Activated CD8-positive, alpha-beta T cell treated with anti-CD3 and anti-CD28 coated beads, Interleukin-2, amount 10 ng/mL, durations not matched to agents 7 days and 5 days (primary cell): ENCODE measurements around the gene RLN3. TPM values are rescaled to one million over a fixed set of nuclear protein-coding genes. Genes with fewer than 3 reads are reported as not detected.
A peak's percentile ranks its signal among the peaks of the same experiment; 100 is the strongest.

Experiments used
- ATAC-seq: fragments of 150-1000 bp; cut with Tn5 transposase; one replicate; pipeline ENCODE4 v1.10.0; 2021; ENCODE audit warnings: moderate library complexity
- CTCF ChIA-PET: fragments of 350-600 bp; sonication (Branson Sonifier 250); formaldehyde crosslinking; loops from one replicate; lab custom pipeline; 2021; ENCODE audit warnings: antibody characterized with exemption; lab: Charles Lee
- POLR2A ChIA-PET: fragments of 350-600 bp; sonication (Branson Sonifier 250); formaldehyde crosslinking; loops from one replicate; lab custom pipeline; 2021; ENCODE audit warnings: antibody characterized with exemption; lab: Charles Lee
- DNase-seq: peaks from one replicate; pipeline ENCODE4 v3.0.0-alpha.2; 2020
- H3K27ac Mint-ChIP-seq: one replicate; pipeline ENCODE4 v1.8.0; 2021; ENCODE audit warnings: mild to moderate bottlenecking, mixed read lengths
- H3K27me3 Mint-ChIP-seq: one replicate; pipeline ENCODE4 v1.8.0; 2021; ENCODE audit warnings: low read depth, mixed read lengths
- H3K36me3 Mint-ChIP-seq: one replicate; pipeline ENCODE4 v1.8.0; 2021; ENCODE audit warnings: low read depth, mixed read lengths
- H3K4me1 Mint-ChIP-seq: one replicate; pipeline ENCODE4 v1.8.0; 2021; ENCODE audit warnings: low read depth, mixed read lengths
- H3K4me3 Mint-ChIP-seq: one replicate; pipeline ENCODE4 v1.8.0; 2021; ENCODE audit warnings: mild to moderate bottlenecking, mixed read lengths
- H3K9me3 Mint-ChIP-seq: one replicate; pipeline ENCODE4 v1.8.0; 2022; ENCODE audit warnings: mixed read lengths; ENCODE audit not compliant: insufficient read depth
- total RNA-seq, 2 experiments: library from RNA; stranded (reverse); gene quantifications; one replicate each; pipeline ENCODE4 v1.2.3, GENCODE V29; 2021

Gene RLN3
- total RNA-seq, 2 experiments from 2014 or later: not detected

GRCh38 chr19:13995017-13995728 is 32.8 kb upstream of the RLN3 start:
- no peak for DNase-seq
- H3K36me3 Mint-ChIP-seq: peaks cover 45% of the 10 kb centered on the region
- ChIA-PET CTCF (no interaction called here), POLR2A (interaction anchor here (0.7 to 1.4 kb wide), 2 partner anchors 9 to 41 kb away, joined by 4 read pairs; no protein-coding TSS in a partner anchor)
- ATAC-seq: no peak
- no peak overlapping the region for H3K4me3 Mint-ChIP-seq
- no peak overlapping the region for H3K27ac Mint-ChIP-seq
- H3K27me3 Mint-ChIP-seq: no peaks in the 10 kb centered on the region
- H3K4me1 Mint-ChIP-seq: peaks cover 9% of the 10 kb centered on the region
- peaks cover 7% of the 10 kb centered on the region for H3K9me3 Mint-ChIP-seq

GRCh38 chr19:13995878-13996765 is 31.8 kb upstream of the RLN3 start:
- H3K27me3 Mint-ChIP-seq: no peaks in the 10 kb centered on the region
- no peak for ATAC-seq
- H3K4me3 Mint-ChIP-seq: no peak overlapping the region
- no peak for DNase-seq
- CTCF ChIA-PET: no interaction called here
- peaks cover 46% of the 10 kb centered on the region for H3K36me3 Mint-ChIP-seq
- no peak overlapping the region for H3K27ac Mint-ChIP-seq
- POLR2A ChIA-PET: interaction anchor here (1.4 to 1.7 kb wide), 2 partner anchors 8 to 10 kb away, joined by 4 read pairs; no protein-coding TSS in a partner anchor
- peaks cover 16% of the 10 kb centered on the region for H3K4me1 Mint-ChIP-seq
- H3K9me3 Mint-ChIP-seq: peaks cover 7% of the 10 kb centered on the region

- H3K4me1 Mint-ChIP-seq: peaks cover 25% of the 10 kb centered on the region
- DNase-seq (no peak), ATAC-seq (no peak)
- H3K36me3 Mint-ChIP-seq: peaks cover 39% of the 10 kb centered on the region
- H3K9me3 Mint-ChIP-seq: peaks cover 7% of the 10 kb centered on the region
- no peak overlapping the region for H3K27ac Mint-ChIP-seq
- ChIA-PET CTCF (no interaction called here), POLR2A (interaction anchor here (1.0 to 1.7 kb wide), 2 partner anchors 9 to 11 kb away, joined by 3 to 4 read pairs; no protein-coding TSS in a partner anchor)
- H3K4me3 Mint-ChIP-seq: no peak overlapping the region
- no peaks in the 10 kb centered on the region for H3K27me3 Mint-ChIP-seq
Observed at GRCh38 chr19:13996928-13997630, 30.9 kb upstream of the RLN3 start.

GRCh38 chr19:13997631-13997962 is 30.4 kb upstream of the RLN3 start:
- Mint-ChIP-seq H3K27me3 (no peaks in the 10 kb centered on the region), H3K4me1 (peaks cover 30% of the 10 kb centered on the region), H3K9me3 (peaks cover 7% of the 10 kb centered on the region), H3K4me3 (no peak overlapping the region), H3K36me3 (peaks cover 37% of the 10 kb centered on the region), H3K27ac (no peak overlapping the region)
- DNase-seq (no peak), ATAC-seq (no peak)
- ChIA-PET POLR2A (interaction anchor here (1.0 to 1.7 kb wide), 2 partner anchors 10 to 11 kb away, joined by 3 to 4 read pairs; no protein-coding TSS in a partner anchor), CTCF (no interaction called here)

- ChIA-PET POLR2A (interaction anchor here (0.7 to 0.8 kb wide), 2 partner anchors 34 to 77 kb away, joined by 3 to 4 read pairs; partner anchors contain the start of gene IL27RA), CTCF (interaction anchor here (1.1 kb wide), 1 partner anchor 33 kb away, joined by 3 read pairs; the partner anchor contains the start of gene IL27RA)
- Mint-ChIP-seq H3K4me3 (no peak overlapping the region), H3K27me3 (no peaks in the 10 kb centered on the region), H3K9me3 (peaks cover 7% of the 10 kb centered on the region), H3K36me3 (peaks cover 36% of the 10 kb centered on the region), H3K4me1 (peaks cover 38% of the 10 kb centered on the region), H3K27ac (no peak overlapping the region)
- ATAC-seq: no peak
- no peak for DNase-seq
Observed at GRCh38 chr19:13998426-13998825, 29.5 kb upstream of the RLN3 start.

GRCh38 chr19:13999085-13999484 is 28.9 kb upstream of the RLN3 start:
- Mint-ChIP-seq H3K36me3 (peaks cover 36% of the 10 kb centered on the region), H3K4me3 (no peak overlapping the region), H3K27ac (no peak overlapping the region), H3K27me3 (no peaks in the 10 kb centered on the region), H3K4me1 (peaks cover 42% of the 10 kb centered on the region), H3K9me3 (peaks cover 7% of the 10 kb centered on the region)
- DNase-seq (no peak), ATAC-seq (no peak)
- CTCF ChIA-PET: interaction anchor here (0.7 to 1.4 kb wide), 2 partner anchors 10 to 60 kb away, joined by 4 read pairs; no protein-coding TSS in a partner anchor
- POLR2A ChIA-PET: interaction anchor here (0.7 to 0.8 kb wide), 2 partner anchors 33 to 78 kb away, joined by 3 to 4 read pairs; partner anchors contain the start of gene IL27RA

GRCh38 chr19:14000691-14001375 is 27.1 kb upstream of the RLN3 start:
- ATAC-seq (no peak), DNase-seq (no peak)
- peaks cover 34% of the 10 kb centered on the region for H3K36me3 Mint-ChIP-seq
- H3K9me3 Mint-ChIP-seq: peaks cover 7% of the 10 kb centered on the region
- H3K4me1 Mint-ChIP-seq: peaks cover 52% of the 10 kb centered on the region
- H3K27ac Mint-ChIP-seq: peak overlapping the region; percentile 97
- ChIA-PET CTCF (interaction anchor here (1.0 to 1.6 kb wide), 3 partner anchors 11 to 58 kb away, joined by 4 to 9 read pairs (median 4); no protein-coding TSS in a partner anchor), POLR2A (interaction anchor here (0.7 to 1.0 kb wide), 3 partner anchors 14 to 572 kb away, joined by 3 read pairs; no protein-coding TSS in a partner anchor)
- no peak overlapping the region for H3K4me3 Mint-ChIP-seq
- H3K27me3 Mint-ChIP-seq: no peaks in the 10 kb centered on the region

- no peak for ATAC-seq
Observed at GRCh38 chr19:14002571-14003250, 25.2 kb upstream of the RLN3 start.

GRCh38 chr19:14003251-14004055 is 24.5 kb upstream of the RLN3 start:
- ChIA-PET CTCF (interaction anchor here (0.7 to 2.2 kb wide), 8 partner anchors 10 to 367 kb away, joined by 3 to 6 read pairs (median 4); partner anchors contain the start of gene IL27RA), POLR2A (interaction anchor here (1.2 to 5.9 kb wide), 7 partner anchors 8 to 50 kb away, joined by 4 to 56 read pairs (median 21); partner anchors contain the start of genes DCAF15 and IL27RA)
- ATAC-seq: no peak
- peak overlapping the region; percentile 63 for H3K4me3 Mint-ChIP-seq
- H3K9me3 Mint-ChIP-seq: peaks cover 7% of the 10 kb centered on the region
- H3K36me3 Mint-ChIP-seq: peaks cover 26% of the 10 kb centered on the region
- H3K4me1 Mint-ChIP-seq: peaks cover 58% of the 10 kb centered on the region
- peak overlapping the region; percentile 97 for H3K27ac Mint-ChIP-seq
- no peaks in the 10 kb centered on the region for H3K27me3 Mint-ChIP-seq
- DNase-seq: no peak

More at GRCh38 chr19:14002571-14003250, 25.2 kb upstream of the RLN3 start:
- H3K27me3 Mint-ChIP-seq: no peaks in the 10 kb centered on the region
- peaks cover 33% of the 10 kb centered on the region for H3K36me3 Mint-ChIP-seq
- H3K9me3 Mint-ChIP-seq: peaks cover 7% of the 10 kb centered on the region
- ChIA-PET CTCF (interaction anchor here (1.2 to 2.2 kb wide), 5 partner anchors 9 to 122 kb away, joined by 4 to 6 read pairs (median 6); partner anchors contain the start of gene IL27RA), POLR2A (interaction anchor here (1.5 to 5.9 kb wide), 5 partner anchors 10 to 49 kb away, joined by 8 to 56 read pairs (median 29); partner anchors contain the start of genes DCAF15 and IL27RA)
- DNase-seq: peak; percentile 61
- peak overlapping the region; percentile 97 for H3K27ac Mint-ChIP-seq
- peak overlapping the region; percentile 63 for H3K4me3 Mint-ChIP-seq
- peaks cover 55% of the 10 kb centered on the region for H3K4me1 Mint-ChIP-seq
